GM19035 (cell line): ENCODE data around the gene SCAPER.

ENCODE experiments used
- ATAC-seq: cut with Tn5 transposase; IDR thresholded peaks from one replicate; pipeline ENCODE4 v1.9.1; 2021; ENCODE audit not compliant: unreplicated experiment

The SCAPER gene

DNA sequence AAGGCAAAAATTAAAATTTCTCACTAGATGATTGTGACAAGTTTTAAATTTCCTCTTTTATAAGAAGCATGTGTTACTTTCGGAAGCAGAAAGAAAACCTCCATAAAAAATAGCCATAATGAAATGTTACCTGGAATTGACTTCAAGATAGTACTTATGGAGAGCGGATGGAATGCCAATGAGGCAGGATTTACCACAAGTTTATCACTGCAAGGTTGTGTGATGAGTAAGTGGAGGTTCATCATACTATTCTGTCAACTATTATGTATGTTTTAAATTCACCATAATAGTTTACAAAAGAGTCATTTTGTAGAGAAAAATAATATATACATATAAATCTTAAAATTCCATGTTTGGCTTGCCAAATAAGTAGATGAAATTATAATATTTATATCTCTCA, 230.3 kb downstream of the SCAPER start:
- ATAC-seq: no peak

DNA sequence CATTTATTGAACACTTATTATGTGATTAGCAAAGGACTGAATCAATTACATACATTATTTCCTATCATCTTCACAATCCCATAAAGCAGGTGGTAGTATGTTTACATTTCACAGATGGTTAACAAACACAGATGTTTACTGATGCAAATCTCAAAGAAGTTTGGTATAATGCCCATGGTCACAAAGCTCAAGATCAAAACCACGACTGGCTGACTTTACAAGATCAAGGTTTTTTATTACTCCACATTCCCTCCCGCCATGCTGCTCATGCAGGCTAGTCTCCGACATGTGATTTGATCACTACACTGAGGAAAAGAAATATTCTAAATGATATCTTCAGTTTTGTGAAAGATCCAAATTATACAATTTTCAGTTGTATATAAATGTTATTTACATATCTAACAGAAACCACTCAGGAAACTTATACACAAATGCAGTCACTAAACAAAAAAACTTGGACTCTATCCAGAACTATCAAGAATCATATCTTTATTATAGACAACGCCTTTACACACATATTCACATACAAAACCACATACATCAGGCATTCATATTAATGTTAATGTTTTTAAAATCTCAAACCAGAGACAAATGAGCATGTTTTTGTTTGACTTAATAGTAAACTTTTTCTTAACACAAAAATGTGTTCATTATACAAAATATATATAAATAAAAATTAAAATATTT, 235.5 kb downstream of the SCAPER start:
- no peak for ATAC-seq

DNA sequence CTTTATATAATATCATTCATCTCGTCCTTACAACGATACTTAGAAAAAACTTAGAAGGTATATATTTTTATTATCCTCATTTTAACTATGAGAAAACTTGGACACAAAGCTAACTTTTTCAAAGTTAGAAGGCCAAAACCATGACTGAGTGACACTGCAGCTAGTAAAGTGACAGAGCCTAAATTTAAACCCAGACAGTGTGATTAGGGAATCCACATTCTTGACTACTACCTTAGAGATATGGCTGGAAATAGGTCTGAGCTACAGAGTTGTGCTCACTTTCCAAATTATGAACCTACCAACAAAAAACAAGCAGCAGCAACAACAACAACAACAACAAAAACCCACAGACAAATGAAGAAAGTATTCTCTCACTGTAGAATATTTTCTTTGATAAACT, 236.2 kb downstream of the SCAPER start:
- no peak for ATAC-seq

DNA sequence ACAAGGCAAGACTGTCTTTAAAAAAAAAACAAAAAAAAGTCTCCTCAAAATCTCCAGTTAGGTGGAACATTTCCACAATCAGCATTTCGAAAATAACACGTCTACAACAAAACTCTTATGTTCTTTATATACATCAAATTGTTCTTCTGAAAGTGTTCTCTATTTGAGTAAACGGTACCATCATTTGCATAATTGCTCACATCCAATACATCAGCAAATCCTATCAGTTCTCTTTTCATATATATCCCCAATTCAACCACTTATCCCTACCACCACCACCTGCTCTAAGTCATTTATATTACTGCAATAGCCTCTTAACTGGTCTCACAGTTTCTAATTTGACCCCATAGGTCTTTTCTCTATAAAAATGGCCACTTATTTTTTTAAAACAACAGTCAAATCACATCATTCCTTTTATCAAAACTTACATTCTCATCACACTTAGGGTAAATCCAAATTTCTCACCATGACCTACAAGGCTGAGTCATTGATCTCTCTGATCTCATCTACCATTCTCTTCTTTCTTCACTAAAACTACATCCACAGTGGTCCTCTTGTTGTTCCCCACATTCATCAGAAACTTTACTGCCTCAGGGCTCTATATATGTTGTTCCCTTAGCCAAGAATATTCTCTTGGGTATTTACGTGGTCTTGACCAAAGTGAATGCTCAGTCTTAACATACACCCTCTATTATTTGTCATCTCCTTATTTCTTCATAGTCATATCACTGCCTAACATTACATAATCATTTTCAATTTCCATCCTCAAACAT, 237.0 kb downstream of the SCAPER start:
- ATAC-seq: no peak

DNA sequence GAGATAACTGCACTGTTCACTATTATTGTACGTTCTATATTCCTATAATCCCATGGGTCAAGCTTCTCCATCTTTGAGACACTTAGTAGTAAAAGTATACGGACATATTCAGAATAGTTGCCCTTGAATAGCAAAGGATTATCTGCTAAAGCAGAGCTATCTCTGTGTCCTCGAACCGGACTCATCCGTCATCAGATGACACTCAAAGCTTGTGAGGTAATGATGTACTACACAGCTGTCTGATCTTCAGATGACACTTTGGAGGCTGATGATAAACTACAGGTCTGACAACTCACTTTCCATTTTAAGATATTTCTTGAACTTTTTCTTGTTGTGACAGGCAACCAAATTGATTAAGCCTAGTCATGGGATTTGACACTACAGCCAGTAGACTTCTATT, 240.2 kb downstream of the SCAPER start:
- no peak for ATAC-seq

DNA sequence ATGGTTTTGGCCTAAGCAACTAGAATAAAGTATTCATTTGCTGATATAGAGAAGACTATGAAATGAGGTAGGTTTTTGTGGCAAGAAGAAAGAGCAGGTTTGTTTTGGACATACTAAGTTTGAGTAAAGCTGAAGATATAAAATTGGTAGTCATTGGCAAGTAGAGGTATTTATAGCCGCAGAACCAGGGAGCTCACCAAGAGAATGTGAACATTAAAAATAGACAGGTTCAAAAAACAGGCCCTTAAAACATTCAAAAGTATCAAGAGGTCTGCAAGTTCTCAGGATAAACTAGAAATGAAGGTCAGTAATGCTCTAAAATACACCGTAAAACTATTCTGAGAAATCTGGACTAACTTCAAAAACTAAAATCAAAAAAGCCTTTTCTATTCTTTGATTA, 240.7 kb downstream of the SCAPER start:
- ATAC-seq: no peak

DNA sequence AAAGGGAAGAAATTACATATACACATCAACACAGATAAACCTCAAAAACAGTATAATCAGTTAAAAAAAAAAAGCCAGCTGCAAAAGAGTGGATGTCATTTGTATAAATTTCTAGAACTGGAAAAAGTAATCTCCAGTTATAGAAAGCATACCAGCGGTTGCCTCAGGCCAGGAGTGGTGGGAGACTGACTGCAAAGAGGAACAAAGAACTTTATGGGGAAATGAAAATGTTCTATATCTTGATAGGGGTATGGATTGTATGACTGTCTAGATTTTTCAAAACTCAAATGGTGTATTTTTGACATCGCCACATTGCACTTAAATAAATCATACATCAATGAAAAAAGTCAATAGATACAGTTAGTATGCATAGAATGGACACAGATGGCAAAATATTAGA, 241.6 kb downstream of the SCAPER start:
- no peak for ATAC-seq

DNA sequence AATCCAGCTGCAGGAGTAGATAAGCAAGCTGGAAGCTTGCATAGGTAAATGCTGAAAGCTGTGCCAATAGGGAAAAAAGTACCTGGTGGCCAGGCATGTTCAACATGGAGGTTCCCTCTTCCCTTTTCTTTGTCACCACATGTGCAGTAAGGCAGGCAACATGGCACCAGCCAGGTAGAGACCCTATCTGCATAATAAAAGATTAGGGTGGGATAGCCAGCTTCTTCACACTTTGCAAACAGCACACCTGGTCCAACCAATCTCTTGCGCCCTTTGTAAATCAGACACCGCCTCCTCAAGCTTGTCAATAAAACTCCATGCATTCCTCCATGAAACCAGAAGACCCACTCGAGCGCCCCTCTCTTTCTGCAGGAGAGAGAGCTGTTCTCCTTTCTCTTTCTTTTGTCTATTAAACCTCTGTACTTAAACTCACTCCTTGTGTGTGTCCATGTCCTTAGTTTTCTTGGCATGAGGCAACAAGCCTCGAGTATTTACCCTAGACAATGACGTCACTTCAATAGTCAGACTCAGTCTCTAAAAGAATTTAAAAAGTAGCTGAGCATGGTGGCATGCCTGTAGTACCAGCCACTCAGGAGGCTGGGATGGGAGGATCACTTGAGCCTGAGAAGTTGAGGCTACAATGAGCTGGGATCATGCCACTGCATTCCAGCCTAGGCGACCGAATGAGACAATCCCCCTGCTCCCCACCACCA, 256.3 kb downstream of the SCAPER start:
- ATAC-seq: no peak

DNA sequence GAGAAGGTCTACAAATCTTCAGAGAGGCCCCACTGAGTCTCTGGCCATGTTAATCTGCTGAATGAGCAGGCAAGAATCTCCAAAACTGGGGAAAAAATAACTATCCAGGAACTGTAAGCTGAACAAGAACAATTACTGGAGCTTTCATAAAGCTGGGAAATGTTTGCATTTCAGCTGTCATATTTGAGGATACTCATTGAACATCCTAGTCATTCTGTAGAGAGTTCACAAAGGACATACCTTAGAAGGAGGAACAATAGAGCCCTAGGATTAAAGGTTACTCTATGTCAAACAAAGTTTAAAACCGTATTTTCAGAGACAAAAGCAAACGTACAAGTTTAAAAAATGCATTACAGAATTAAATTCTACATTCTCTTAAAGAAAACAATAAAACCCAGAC, 257.5 kb downstream of the SCAPER start:
- ATAC-seq: no peak

DNA sequence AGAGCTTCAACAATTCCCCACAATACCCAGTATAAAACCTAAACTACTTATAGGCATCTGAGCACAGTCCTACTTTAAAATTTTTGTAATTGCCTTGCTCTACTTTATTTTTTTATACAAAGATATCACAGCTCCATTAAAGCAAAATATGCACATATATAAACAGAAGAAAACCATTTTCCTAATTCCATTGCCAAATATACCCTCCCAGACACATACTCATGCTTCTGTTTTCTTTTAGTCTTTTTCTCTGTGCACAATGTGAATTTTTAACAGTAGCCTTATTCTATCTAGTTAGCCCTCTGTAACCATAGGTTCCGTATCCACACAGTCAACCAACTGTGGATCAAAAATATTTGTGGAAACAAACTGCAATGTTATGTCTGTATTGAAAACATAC, 260.5 kb downstream of the SCAPER start:
- ATAC-seq: no peak

DNA sequence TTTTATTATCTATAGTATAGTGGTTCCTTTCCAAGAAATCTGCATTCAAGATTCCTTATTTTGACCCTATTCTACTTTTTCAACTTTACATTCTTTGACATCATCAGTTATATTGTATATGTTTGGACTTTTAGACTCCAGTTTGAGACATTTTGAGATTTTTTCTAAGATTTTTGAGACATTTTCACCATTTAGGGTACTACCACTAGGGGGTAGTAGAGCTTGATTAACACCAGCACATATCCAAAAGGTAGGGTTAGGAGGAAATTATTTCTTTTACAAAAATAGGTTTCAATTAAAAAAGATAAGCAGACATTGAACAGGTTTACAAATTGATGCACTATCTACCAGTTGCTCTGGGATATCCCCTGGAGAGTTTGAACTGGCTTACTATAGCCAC, 262.5 kb downstream of the SCAPER start:
- ATAC-seq: no peak

DNA sequence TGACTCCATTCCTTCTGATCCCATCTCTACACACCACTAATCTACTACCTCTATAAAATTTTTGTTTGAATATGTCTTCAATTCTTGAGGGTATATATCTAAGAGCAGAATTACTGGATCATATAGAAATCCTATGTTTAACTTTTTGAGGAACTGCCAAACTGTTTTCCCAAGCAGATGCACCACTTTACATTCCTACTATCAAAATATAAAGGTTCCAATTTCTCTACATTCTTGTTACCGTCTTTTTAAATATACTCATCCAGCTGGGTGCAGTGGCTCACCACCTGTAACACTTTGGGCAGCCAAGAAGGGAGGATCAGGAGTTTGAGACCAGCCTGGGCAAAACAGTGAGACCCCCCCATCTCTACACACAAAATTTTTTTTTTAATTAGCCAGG, 268.0 kb downstream of the SCAPER start:
- ATAC-seq: no peak

DNA sequence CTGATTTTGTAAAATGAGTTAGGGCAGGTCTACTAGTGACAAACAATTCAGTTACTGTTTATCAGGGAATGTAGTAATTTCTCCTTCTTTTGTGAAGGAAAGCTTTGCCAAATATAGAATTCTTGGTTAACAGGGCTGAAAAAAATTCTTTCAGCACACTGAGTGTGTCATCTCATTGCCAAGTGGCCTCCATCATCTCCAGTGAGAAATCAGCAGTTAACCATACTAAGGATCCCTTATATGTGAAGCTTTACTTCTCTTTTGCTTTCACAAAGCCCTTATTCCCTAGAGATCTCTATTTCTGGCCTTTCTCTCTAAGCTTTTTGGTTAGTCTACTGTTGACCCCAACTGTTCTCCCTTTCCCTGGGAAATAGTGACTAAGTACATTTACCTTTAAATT, 269.1 kb downstream of the SCAPER start:
- ATAC-seq: no peak

DNA sequence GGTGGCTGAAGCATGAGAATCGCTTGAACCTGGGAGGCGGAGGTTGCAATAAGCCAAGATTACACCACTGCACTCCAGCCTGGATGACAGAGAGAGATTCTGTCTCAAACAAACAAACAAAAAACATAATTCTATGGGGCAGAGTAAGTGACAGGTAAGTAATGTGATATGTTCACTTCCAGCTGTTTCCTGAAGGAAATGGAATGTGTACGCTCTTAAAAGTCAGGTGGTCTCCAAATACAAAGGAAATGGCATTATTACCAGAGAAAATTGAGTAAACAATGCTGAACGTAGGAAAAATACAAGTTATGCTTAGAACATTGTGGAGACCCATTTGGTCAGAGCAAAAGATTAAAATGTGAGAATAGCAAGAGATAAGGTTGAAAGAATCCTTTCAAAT, 278.5 kb downstream of the SCAPER start:
- no peak for ATAC-seq

DNA sequence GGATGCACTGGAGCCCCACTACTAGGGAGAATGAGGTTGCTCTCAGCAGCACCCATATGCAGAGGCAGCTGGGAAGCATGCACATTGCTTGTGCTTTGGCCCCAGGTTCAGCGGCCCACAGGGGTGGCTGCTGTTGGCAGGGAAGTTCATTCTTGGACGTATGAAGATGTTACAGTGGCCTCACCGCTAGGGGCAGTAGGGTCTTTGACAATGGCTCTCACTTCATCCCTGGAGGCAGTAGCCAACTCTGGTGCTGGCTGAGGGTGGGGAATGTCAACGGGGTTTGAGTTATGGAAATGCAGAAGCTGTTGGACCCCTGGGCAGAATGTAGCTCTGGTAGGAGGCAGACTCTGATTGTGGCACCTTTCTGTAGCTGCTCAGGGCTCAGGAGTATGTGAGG, 279.9 kb downstream of the SCAPER start:
- ATAC-seq: no peak

DNA sequence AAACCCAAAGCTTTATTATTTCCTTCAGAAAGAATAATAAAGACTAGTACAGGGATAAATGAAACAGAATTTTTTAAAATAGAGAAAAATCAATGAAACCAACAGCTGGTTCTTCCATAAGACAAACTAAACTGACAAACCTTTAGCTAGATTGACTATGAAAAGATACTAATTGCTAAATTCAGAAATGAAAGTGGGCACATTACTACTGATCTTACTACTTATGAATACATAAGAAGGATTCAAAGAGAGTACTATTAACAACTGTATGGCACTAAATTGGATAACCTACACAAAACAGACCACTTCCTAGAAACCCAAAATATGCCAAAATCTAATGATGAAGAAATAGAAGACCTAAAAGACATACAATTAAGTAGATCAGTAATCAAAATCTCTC, 290.4 kb downstream of the SCAPER start:
- no peak for ATAC-seq

DNA sequence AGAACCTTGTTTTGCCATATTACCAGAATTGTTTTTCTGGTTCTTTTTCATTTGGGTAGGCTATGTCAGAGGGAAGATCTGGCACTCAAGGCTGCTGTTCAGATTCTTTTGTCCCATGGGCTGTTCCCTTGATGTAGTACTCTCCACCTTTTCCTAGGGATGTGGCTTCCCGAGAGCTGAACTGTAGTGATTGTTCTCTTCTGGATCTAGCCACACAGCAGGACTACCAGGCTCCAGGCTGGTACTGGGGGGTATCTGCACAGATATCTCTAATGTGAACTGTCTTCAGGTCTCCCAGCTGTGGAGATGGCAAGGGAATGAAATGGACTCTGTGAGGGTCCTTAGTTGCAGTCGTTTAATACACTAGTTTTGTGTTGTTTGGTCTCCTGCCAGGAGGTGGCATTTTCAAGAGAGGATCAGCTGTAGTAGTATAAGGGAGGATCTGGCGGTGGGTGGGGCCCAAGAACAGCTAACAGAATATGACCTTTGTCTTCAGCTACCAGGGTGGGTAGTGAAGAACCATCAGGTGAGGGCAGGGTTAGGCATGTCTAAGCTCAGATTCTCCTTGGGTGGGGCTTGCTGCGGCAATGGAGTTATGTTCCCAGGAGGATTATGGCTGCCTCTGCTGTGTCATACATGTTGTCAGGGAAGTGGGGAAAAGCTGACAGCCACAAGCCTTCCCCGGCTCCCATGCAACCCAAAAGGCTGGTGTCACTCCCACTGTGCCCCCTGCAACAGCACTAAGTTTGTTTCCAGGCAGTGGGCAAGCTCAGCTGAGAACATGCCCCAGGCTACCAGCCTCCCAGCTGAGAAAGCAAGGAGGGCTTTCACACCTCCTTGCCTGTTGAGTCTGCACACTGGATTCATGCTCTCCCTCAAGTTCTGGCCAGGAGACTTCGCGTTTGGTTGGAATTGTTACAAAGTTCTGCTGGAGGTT, 316.1 kb downstream of the SCAPER start:
- no peak for ATAC-seq

DNA sequence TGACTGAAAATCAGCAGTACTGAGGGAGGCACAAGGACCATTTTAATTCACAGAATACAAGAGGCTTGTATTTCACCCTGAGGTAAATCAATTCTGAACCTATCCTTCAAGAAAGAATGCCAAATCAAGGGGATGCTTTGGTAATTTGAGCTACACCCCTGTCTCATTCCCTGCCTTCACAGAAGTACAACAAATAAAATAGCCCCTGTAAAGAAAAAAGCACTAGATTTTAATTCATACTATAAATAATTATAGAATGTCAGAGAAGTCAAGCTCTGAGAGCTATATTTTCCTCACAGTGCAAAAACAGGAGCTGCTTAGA, 319.6 kb downstream of the SCAPER start:
- ATAC-seq: no peak

DNA sequence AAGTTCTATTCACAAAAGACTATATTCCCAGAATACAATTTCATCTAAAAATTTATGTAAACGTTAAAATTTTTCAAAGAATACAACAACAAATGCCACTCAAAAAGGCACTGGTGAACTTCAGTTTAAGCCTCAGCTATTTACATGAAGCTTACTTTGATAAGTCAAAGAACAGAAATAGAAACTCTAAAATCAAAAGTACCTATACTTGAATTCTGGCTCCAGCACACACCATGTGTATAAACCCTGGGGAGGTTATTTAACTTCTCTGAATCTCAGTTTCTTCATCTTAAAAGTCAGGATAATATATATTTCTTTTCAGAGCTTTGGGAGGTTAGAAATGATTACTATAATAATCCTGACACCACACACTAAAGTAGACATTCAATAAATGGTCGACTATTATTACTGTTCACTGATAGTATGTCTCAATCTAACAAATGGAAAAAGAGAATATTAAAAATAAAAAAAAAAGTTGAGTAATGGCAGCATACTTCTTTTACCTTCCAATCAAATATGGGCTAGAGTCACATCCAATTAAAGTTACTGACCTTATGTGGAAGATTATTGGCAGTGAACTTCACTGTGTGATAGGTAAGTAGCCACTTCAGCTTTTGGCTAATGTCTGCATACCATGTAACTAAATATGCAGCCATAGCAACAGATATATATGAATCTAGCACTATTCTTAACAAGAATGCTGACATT, 320.1 kb downstream of the SCAPER start:
- ATAC-seq: no peak

DNA sequence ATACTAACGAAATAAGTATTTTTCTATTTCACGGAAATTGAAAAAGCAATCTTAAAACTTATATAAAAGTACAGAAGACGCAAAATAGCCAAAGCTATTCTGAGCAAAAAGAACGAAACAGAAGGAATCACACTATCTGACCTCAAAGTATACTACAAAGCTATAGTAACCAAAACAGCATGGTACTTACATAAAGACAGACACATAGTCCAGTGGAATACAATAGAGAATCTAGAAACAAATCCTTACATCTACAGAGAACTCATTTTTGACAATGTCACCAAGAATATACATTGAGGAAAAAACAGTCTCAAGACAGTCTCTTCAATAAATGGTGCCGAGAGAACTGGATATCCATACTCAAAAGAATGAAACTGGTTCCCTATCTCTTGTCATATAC, 322.6 kb downstream of the SCAPER start:
- no peak for ATAC-seq
